Hematopoietic multipotent progenitor cell treated with erythropoietin and hydrocortisone succinate and interleukin-3 and kit ligand, for 6 days (in vitro differentiated cells): ENCODE results near the gene NECTIN1.

Experiments used
- DNase-seq: peaks from one replicate; pipeline ENCODE4 v3.0.0-alpha.2; 2015

Gene NECTIN1

GRCh38 chr11:119730789-119731386, 1.9 kb upstream of the NECTIN1 start:
- DNase-seq = no peak

GRCh38 chr11:119729951-119730613, 1.1 kb upstream of the NECTIN1 start:
- peak; percentile 67 for DNase-seq

GRCh38 chr11:119729581-119729927, 554 bp upstream of the NECTIN1 start:
- DNase-seq = no peak

GRCh38 chr11:119728211-119728626, 781 bp downstream of the NECTIN1 start:
- no peak for DNase-seq

- peak; percentile 49 for DNase-seq
Observed at GRCh38 chr11:119727523-119728151, 1.4 kb downstream of the NECTIN1 start.

- DNase-seq = peak; percentile 61
Observed at GRCh38 chr11:119726585-119727522, 2.1 kb downstream of the NECTIN1 start.

- no peak for DNase-seq
Observed at GRCh38 chr11:119726150-119726553, 2.8 kb downstream of the NECTIN1 start.

GRCh38 chr11:119724956-119725355, 4.0 kb downstream of the NECTIN1 start:
- DNase-seq = no peak

GRCh38 chr11:119723952-119724325, 5.1 kb downstream of the NECTIN1 start:
- DNase-seq = no peak

GRCh38 chr11:119723243-119723951, 5.6 kb downstream of the NECTIN1 start:
- DNase-seq = no peak

- no peak for DNase-seq
Observed at GRCh38 chr11:119722281-119722794, 6.7 kb downstream of the NECTIN1 start.

- peak; percentile 27 for DNase-seq
Observed at GRCh38 chr11:119721129-119722120, 7.6 kb downstream of the NECTIN1 start.

GRCh38 chr11:119720311-119720913, 8.6 kb downstream of the NECTIN1 start:
- DNase-seq = no peak

GRCh38 chr11:119717839-119718534, 11.0 kb downstream of the NECTIN1 start:
- no peak for DNase-seq

GRCh38 chr11:119716582-119717498, 12.2 kb downstream of the NECTIN1 start:
- no peak for DNase-seq

- DNase-seq = no peak
Observed at GRCh38 chr11:119714590-119714989, 14.4 kb downstream of the NECTIN1 start.

- no peak for DNase-seq
Observed at GRCh38 chr11:119714189-119714588, 14.8 kb downstream of the NECTIN1 start.

GRCh38 chr11:119713359-119714040, 15.5 kb downstream of the NECTIN1 start:
- DNase-seq = no peak
